ENCODE results near the gene PLIN3. TPM values are rescaled to one million over a fixed set of nuclear protein-coding genes. Genes with fewer than 3 reads are reported as not detected.
"Not testable (repeated sequence)": the region's sequence is repeated elsewhere in the genome, so short reads cannot be mapped to it uniquely, and the experiment has no call there.

PLIN3 gene
- total and polyA plus RNA-seq, 2 donors (not counting 3 experiments of a cell fraction or from before 2014, with no cell fraction given): 76.8 to 88.9 TPM

DNA sequence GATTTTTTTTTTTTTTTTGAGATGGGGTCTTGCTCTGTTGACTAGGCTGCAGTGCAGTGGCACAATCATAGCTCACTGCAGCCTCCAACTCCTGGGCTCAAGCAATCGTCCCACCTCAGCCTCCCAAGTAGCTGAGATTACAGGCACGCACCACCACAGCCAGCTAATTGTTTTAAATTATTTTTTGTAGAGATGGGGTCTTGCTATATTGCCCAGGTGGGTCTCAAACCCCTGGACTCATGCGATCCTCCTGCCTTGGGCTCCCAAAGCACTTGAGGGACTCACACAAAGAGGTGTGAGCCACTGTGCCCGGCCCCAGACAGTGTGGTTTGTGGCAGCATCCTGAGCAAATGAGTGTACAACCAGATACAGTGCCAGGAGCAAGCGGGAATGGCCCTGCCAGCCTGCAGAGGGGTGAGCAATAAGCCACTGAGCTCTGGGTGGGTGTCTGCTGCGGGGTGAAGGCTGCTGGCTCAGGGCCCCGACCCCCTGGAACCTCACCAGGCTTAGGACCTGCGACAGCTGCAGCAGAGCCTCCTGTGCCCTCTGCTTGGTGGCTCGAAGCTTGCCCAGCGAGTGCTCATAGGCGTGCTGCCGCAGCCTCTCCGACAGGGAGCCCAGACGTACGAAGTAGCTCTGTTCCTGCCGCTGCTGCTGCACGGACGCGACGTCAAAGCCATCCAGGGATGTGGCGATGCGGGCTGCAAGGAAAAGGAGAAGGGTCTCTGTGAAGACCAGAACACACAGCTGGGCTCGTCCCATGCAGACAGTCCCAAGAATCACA, 20.1 kb downstream of the PLIN3 start:
- no peak overlapping the region for H3K4me2 ChIP-seq (ENCODE audit: insufficient read depth, low read length)
- TF ChIP-seq FOS (IDR thresholded peaks at IDR 0.05; ENCODE audit: borderline replicate concordance, insufficient read depth, low read length) (no peak), POLR2AphosphoS5 (IDR thresholded peaks at IDR 0.05; ENCODE audit: insufficient read depth, low read depth, low read length) (no peak), CTCF (IDR thresholded peaks at IDR 0.05; ENCODE audit: extremely low read depth in 1 of 2, insufficient read depth in 1 of 2, low read depth in 1 of 2, low read length in 2 of 2) (no peak), MYC (IDR thresholded peaks at IDR 0.05; ENCODE audit: low read depth, low read length) (no peak), POLR2A (IDR thresholded peaks at IDR 0.05; ENCODE audit: low read depth, low read length) (no peak), EZH2 (IDR thresholded peaks at IDR 0.05; ENCODE audit: borderline replicate concordance, low read depth, low read length, severe bottlenecking) (no peak), GATA2 (IDR thresholded peaks at IDR 0.05; ENCODE audit: insufficient read depth, insufficient read length, low read depth, low read length) (no peak), JUN (IDR thresholded peaks at IDR 0.05; ENCODE audit: borderline replicate concordance, insufficient read depth, insufficient read length, low read depth) (no peak)
- TF ChIP-seq, protein P1, sequence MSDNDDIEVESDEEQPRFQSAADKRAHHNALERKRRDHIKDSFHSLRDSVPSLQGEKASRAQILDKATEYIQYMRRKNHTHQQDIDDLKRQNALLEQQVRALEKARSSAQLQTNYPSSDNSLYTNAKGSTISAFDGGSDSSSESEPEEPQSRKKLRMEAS (IDR thresholded peaks at IDR 0.05; ENCODE audit: insufficient read depth, insufficient read length): no peak
- no peaks in the 10 kb centered on the region for H3K79me2 ChIP-seq (ENCODE audit: control insufficient read depth, insufficient read depth, low read length)
- intact Hi-C loops (cut with micrococcal nuclease): no loop called here
- no peak for DNase-seq (ENCODE audit: low read depth, low spot score)
- no peak overlapping the region for H3K27ac ChIP-seq (ENCODE audit: insufficient read depth, low read depth, low read length)
- no peak overlapping the region for H2AFZ ChIP-seq (ENCODE audit: low read depth, low read length)
- H3K36me3 ChIP-seq (ENCODE audit: control insufficient read depth in 2 of 2, extremely low read depth in 1 of 2, insufficient read depth in 2 of 2, low read length in 2 of 2): peaks cover 8 to 24% of the 10 kb centered on the region in 2 experiments
- FAIRE-seq: no peak
- no peak overlapping the region for H3K9ac ChIP-seq (replicated peaks; ENCODE audit: extremely low read depth, insufficient read depth, low read length)
- H3K27me3 ChIP-seq (ENCODE audit: control insufficient read depth in 2 of 2, insufficient read depth in 2 of 2, low read length in 2 of 2): no peaks in the 10 kb centered on the region
- H3K4me3 ChIP-seq (replicated peaks in 1 of 3; ENCODE audit: insufficient read depth in 1 of 3, low read depth in 1 of 3, low read length in 3 of 3): no peak overlapping the region
- ChIA-PET CTCF (interaction anchor here (7.0 kb wide), 1 partner anchor 37 kb away, joined by 59 read pairs; no protein-coding TSS in a partner anchor), POLR2A (no interaction called here)
- H3K9me3 ChIP-seq (replicated peaks; ENCODE audit: control insufficient read depth, insufficient read depth, low read length): no peaks in the 10 kb centered on the region
- no peaks in the 10 kb centered on the region for H3K9me1 ChIP-seq (replicated peaks; ENCODE audit: control insufficient read depth, extremely low read depth, insufficient read depth, low read length)
- BruUV-seq (replicated peaks): no TSS peak
- no peaks in the 10 kb centered on the region for H4K20me1 ChIP-seq (replicated peaks; ENCODE audit: control insufficient read depth, extremely low read depth, insufficient read depth, low read length)
- H3K4me1 ChIP-seq (ENCODE audit: control insufficient read depth, extremely low read depth, insufficient read depth, low read length): no peaks in the 10 kb centered on the region
- dilution Hi-C loops (cut with MboI; ENCODE audit: extremely low pct_ligation_motif_present, low sequenced_read_pairs): no loop called here

GRCh38 chr19:4845975-4846374, 21.5 kb downstream of the PLIN3 start:
- H3K4me2 ChIP-seq (ENCODE audit: insufficient read depth, low read length); H3K9me1 ChIP-seq (replicated peaks; ENCODE audit: control insufficient read depth, extremely low read depth, insufficient read depth, low read length); DNase-seq (ENCODE audit: low read depth, low spot score); H2AFZ ChIP-seq (ENCODE audit: low read depth, low read length); H4K20me1 ChIP-seq (replicated peaks; ENCODE audit: control insufficient read depth, extremely low read depth, insufficient read depth, low read length); H3K4me1 ChIP-seq (ENCODE audit: control insufficient read depth, extremely low read depth, insufficient read depth, low read length); H3K79me2 ChIP-seq (ENCODE audit: control insufficient read depth, insufficient read depth, low read length); H3K27me3 ChIP-seq (ENCODE audit: control insufficient read depth in 2 of 2, insufficient read depth in 2 of 2, low read length in 2 of 2); H3K27ac ChIP-seq (ENCODE audit: insufficient read depth, low read depth, low read length); dilution Hi-C loops (cut with MboI; ENCODE audit: extremely low pct_ligation_motif_present, low sequenced_read_pairs); FAIRE-seq; BruUV-seq (replicated peaks); H3K9me3 ChIP-seq (replicated peaks; ENCODE audit: control insufficient read depth, insufficient read depth, low read length); H3K4me3 ChIP-seq (replicated peaks in 1 of 3; ENCODE audit: insufficient read depth in 1 of 3, low read depth in 1 of 3, low read length in 3 of 3); intact Hi-C loops (cut with micrococcal nuclease); H3K9ac ChIP-seq (replicated peaks; ENCODE audit: extremely low read depth, insufficient read depth, low read length): not testable (repeated sequence)
- ChIA-PET POLR2A (interaction anchor here (0.6 to 0.7 kb wide), 2 partner anchors 25 to 103 kb away, joined by 3 read pairs; no protein-coding TSS in a partner anchor), CTCF (interaction anchor here (0.7 to 7.0 kb wide), 4 partner anchors 27 to 427 kb away, joined by 3 to 59 read pairs (median 4); no protein-coding TSS in a partner anchor)
- H3K36me3 ChIP-seq (ENCODE audit: control insufficient read depth in 2 of 2, extremely low read depth in 1 of 2, insufficient read depth in 2 of 2, low read length in 2 of 2): peaks cover 8 to 27% of the 10 kb centered on the region in 2 experiments
